Measurements from ENCODE around the gene BOD1L1. TPM values are rescaled to one million over a fixed set of nuclear protein-coding genes. Genes with fewer than 3 reads are reported as not detected.

BOD1L1 gene
- total and polyA plus RNA-seq, 2 of the 8 experiments (the other 6 are each of a cell fraction or from before 2014, with no cell fraction given): 6.8 to 39.3 TPM

DNA sequence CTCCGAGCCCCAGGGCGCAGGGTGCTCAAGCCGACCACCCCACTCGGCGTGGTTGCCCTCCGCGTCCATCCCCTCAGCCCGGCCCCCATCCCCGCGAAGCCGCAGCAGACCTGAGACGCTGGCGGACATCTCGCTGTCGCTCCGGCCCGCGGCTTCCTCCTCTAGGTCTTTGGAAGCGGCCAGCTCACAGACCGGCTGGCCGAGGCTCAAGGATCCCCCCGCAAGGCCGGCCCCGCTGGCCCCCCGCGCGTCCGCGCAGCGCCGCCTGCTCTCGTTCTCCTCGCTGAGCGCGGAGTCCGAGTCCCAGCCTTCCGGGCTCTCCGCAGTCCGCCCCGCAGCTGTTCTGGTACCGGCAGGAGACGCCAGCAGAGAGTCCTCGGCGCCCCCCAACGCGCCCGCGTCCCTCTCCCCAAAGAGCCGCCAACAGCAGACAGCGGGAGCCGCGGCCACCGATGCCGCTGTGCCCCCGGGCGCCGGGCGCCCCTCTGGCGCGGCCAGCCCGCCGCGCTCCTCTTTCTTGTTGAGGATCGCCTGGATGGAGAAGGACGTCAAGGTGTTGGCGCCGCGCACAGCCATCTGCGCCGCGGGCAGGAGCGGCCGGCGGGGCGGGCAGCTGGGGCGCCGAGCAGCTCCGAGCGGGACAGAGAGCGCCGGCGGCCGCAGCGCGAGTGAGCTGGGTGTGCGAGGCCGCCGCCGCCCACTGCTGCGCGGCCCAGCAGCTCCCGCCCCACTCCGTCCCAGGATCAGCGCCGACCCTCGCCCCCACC, 83.5 kb downstream of the BOD1L1 start, which contains the start of gene NKX3-2:
Gene NKX3-2, minus strand, starts transcription at position 670 of the 767 bp plus-strand sequence. Its CDS starts 94 bp downstream, at position 576.
- Histone ChIP-seq H2AK5ac (ENCODE audit: low read depth, low read length) (peak within 1 kb of the TSS; percentile 82; the same call in 1 of the 2 replicates), H2BK12ac (ENCODE audit: low read depth, low read length) (peak within 1 kb of the TSS; percentile 68; the same call in 1 of the 2 replicates), H3K18ac (ENCODE audit: extremely low read depth, low read length) (peak within 1 kb of the TSS; percentile 60), H3K23ac (ENCODE audit: insufficient read length) (no peak within 1 kb of the TSS), H3K4me3 (ENCODE audit: extremely low read depth in 1 of 4, insufficient read depth in 2 of 4, low read depth in 3 of 4, low read length in 4 of 4) (peak within 1 kb of the TSS; percentile 33 to 64 (median 38)), H2AFZ (ENCODE audit: low read length) (0 out of 2 replicates have a peak within 1 kb of the TSS, but pooled peaks have one; percentile 20), H3K9me3 (ENCODE audit: insufficient read depth in 2 of 2, low read depth in 1 of 2, low read length in 1 of 2) (no peaks in the 10 kb centered on the region), H3K79me2 (ENCODE audit: control insufficient read depth in 1 of 2, insufficient read depth in 2 of 2, low read length in 2 of 2) (no peaks in the 10 kb centered on the region), H4K5ac (ENCODE audit: insufficient read length, low read depth, low read length) (no peak within 1 kb of the TSS), H3K36me3 (ENCODE audit: control insufficient read depth in 2 of 4, insufficient read depth in 4 of 4, low read length in 3 of 4) (peaks cover 0 to 11% (median 0%) of the 10 kb centered on the region in 4 experiments; a peak in 1 of 8 replicates), H3K9ac (replicated peaks in 1 of 4; ENCODE audit: extremely low read depth in 1 of 4, low read depth in 3 of 4, low read length in 3 of 4) (no peak within 1 kb of the TSS), H3K56ac (replicated peaks; ENCODE audit: insufficient read length, low read depth, low read length) (no peak within 1 kb of the TSS), H3K4ac (replicated peaks; ENCODE audit: insufficient read length, low read depth, low read length) (no peak within 1 kb of the TSS), H2BK120ac (replicated peaks; ENCODE audit: low read depth, low read length) (no peak within 1 kb of the TSS), H3K27me3 (replicated peaks in 1 of 4; ENCODE audit: control insufficient read depth in 3 of 4, extremely low read depth in 1 of 4, insufficient read depth in 3 of 4, low read length in 3 of 4) (peaks cover 74 to 99% (median 88%) of the 10 kb centered on the region in 4 experiments), H3K4me1 (replicated peaks in 1 of 4; ENCODE audit: control insufficient read depth in 3 of 4, insufficient read depth in 4 of 4, low read length in 3 of 4) (peaks cover 7 to 27% (median 21%) of the 10 kb centered on the region in 4 experiments), H4K91ac (replicated peaks; ENCODE audit: insufficient read length, low read length) (no peak within 1 kb of the TSS), H3K4me2 (ENCODE audit: insufficient read depth in 1 of 2, low read depth in 2 of 2, low read length in 2 of 2) (peak within 1 kb of the TSS; percentile 62 to 82), H4K20me1 (replicated peaks in 1 of 2; ENCODE audit: control insufficient read depth in 1 of 2, insufficient read depth in 2 of 2, low read length in 2 of 2) (peaks cover 4 to 15% of the 10 kb centered on the region in 2 experiments), H3K27ac (ENCODE audit: low read depth, low read length) (no peak within 1 kb of the TSS), H3K14ac (ENCODE audit: insufficient read length) (no peak within 1 kb of the TSS), H2BK20ac (ENCODE audit: low read length) (peak within 1 kb of the TSS; percentile 72; the same call in 1 of the 2 replicates), H2BK15ac (ENCODE audit: low read length) (no peak within 1 kb of the TSS), H3K79me1 (ENCODE audit: low read depth, low read length) (no peaks in the 10 kb centered on the region), H4K8ac (ENCODE audit: extremely low read depth, insufficient read depth, low read length) (peak within 1 kb of the TSS; percentile 7; the same call in 1 of the 2 replicates), H2BK5ac (ENCODE audit: low read depth, low read length) (no peak within 1 kb of the TSS; the same call in 1 of the 2 replicates), H3K23me2 (ENCODE audit: low read depth, low read length) (peaks cover 15% of the 10 kb centered on the region)
- CTCF ChIA-PET (ENCODE audit: partially characterized antibody): interaction anchor here (0.5 to 6.2 kb wide), 7 partner anchors 9 to 756 kb away, joined by 3 to 132 read pairs (median 6); no protein-coding TSS in a partner anchor
- peak in 1 of 2 experiments; percentile 78 for DNase-seq (ENCODE audit: low read depth in 1 of 2, low spot score in 2 of 2)
- 2% methylated on average over 10 of the region's 96 CpGs; no CpG with 5 or more reads in 1 of the 2 experiments for WGBS, 2 experiments (ENCODE audit: extremely low coverage in 1 of 2, insufficient coverage in 1 of 2, insufficient read length in 1 of 2, insufficient replicate concordance in 2 of 2, low coverage in 1 of 2, low lambda C conversion rate in 2 of 2, missing lambda C conversion rate in 1 of 2)
- no peak for FAIRE-seq
- POLR2A ChIA-PET (ENCODE audit: partially characterized antibody): interaction anchor here (0.8 to 5.1 kb wide), 6 partner anchors 8 to 60 kb away, joined by 3 to 37 read pairs (median 4); partner anchors contain the start of gene RAB28
- TF ChIP-seq SAP30 (IDR thresholded peaks at IDR 0.05; ENCODE audit: insufficient read depth, insufficient replicate concordance, low read length) (no peak), KDM4A (IDR thresholded peaks at IDR 0.05; ENCODE audit: low read depth, low read length, severe bottlenecking) (peak; percentile 75), SIRT6 (IDR thresholded peaks at IDR 0.05; ENCODE audit: low read length) (no peak), RNF2 (IDR thresholded peaks at IDR 0.05; ENCODE audit: borderline replicate concordance, low read depth, low read length, missing control alignments, poor library complexity, severe bottlenecking) (peak; percentile 78), TAF1 (IDR thresholded peaks at IDR 0.05; ENCODE audit: low read depth, low read length) (no peak), BRCA1 (IDR thresholded peaks at IDR 0.05; ENCODE audit: low read depth, low read length) (no peak), CEBPB (IDR thresholded peaks at IDR 0.05; ENCODE audit: low read depth, low read length) (no peak)
- TF ChIP-seq, protein P1, sequence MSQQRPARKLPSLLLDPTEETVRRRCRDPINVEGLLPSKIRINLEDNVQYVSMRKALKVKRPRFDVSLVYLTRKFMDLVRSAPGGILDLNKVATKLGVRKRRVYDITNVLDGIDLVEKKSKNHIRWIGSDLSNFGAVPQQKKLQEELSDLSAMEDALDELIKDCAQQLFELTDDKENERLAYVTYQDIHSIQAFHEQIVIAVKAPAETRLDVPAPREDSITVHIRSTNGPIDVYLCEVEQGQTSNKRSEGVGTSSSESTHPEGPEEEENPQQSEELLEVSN (IDR thresholded peaks at IDR 0.05): 0 out of 2 replicates have a peak, but pooled peaks have one; percentile 24
- TF ChIP-seq, protein P2, sequence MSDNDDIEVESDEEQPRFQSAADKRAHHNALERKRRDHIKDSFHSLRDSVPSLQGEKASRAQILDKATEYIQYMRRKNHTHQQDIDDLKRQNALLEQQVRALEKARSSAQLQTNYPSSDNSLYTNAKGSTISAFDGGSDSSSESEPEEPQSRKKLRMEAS (IDR thresholded peaks at IDR 0.05): 0 out of 2 replicates have a peak, but pooled peaks have one; percentile 20

All from H1 (cell line).